ENCODE results near the gene GGA1. TPM values are rescaled to one million over a fixed set of nuclear protein-coding genes. Genes with fewer than 3 reads are reported as not detected.

Gene GGA1
- total RNA-seq, 1 donor from 2014 or later, result 56.1 TPM

GRCh38 chr22:37677493-37677974, 68.9 kb downstream of the GGA1 start:
- peak overlapping the region; percentile 81 for H3K4me3 Mint-ChIP-seq (ENCODE audit: unreplicated experiment)
- H3K9me3 Mint-ChIP-seq (ENCODE audit: unreplicated experiment), result no peaks in the 10 kb centered on the region
- no peak for TF ChIP-seq CTCF (IDR thresholded peaks at IDR 0.05)
- no peak for DNase-seq (ENCODE audit: extremely low spot score, unreplicated experiment)
- H3K36me3 Mint-ChIP-seq (ENCODE audit: unreplicated experiment), result peaks cover 10% of the 10 kb centered on the region
- no peaks in the 10 kb centered on the region for H3K27me3 Mint-ChIP-seq (ENCODE audit: unreplicated experiment)
- peak overlapping the region; percentile 91 for H3K27ac Mint-ChIP-seq (ENCODE audit: unreplicated experiment)
- H3K4me1 Mint-ChIP-seq (ENCODE audit: unreplicated experiment), result peaks cover 49% of the 10 kb centered on the region

GRCh38 chr22:37678372-37678771, 69.7 kb downstream of the GGA1 start:
- no peak for TF ChIP-seq CTCF (IDR thresholded peaks at IDR 0.05)
- H3K4me1 Mint-ChIP-seq (ENCODE audit: unreplicated experiment), result peaks cover 49% of the 10 kb centered on the region
- H3K4me3 Mint-ChIP-seq (ENCODE audit: unreplicated experiment), result no peak overlapping the region

GRCh38 chr22:37679670-37680069, 71.0 kb downstream of the GGA1 start:
- Mint-ChIP-seq H3K9me3 (ENCODE audit: unreplicated experiment) (no peaks in the 10 kb centered on the region), H3K4me1 (ENCODE audit: unreplicated experiment) (peaks cover 41% of the 10 kb centered on the region), H3K4me3 (ENCODE audit: unreplicated experiment) (peak overlapping the region; percentile 57), H3K36me3 (ENCODE audit: unreplicated experiment) (peaks cover 10% of the 10 kb centered on the region), H3K27me3 (ENCODE audit: unreplicated experiment) (no peaks in the 10 kb centered on the region), H3K27ac (ENCODE audit: unreplicated experiment) (peak overlapping the region; percentile 38)
- DNase-seq (ENCODE audit: extremely low spot score, unreplicated experiment), result no peak
- no peak for TF ChIP-seq CTCF (IDR thresholded peaks at IDR 0.05)

More at GRCh38 chr22:37678372-37678771, 69.7 kb downstream of the GGA1 start:
- Mint-ChIP-seq H3K36me3 (ENCODE audit: unreplicated experiment) (peaks cover 10% of the 10 kb centered on the region), H3K27me3 (ENCODE audit: unreplicated experiment) (no peaks in the 10 kb centered on the region), H3K9me3 (ENCODE audit: unreplicated experiment) (no peaks in the 10 kb centered on the region), H3K27ac (ENCODE audit: unreplicated experiment) (no peak overlapping the region)
- no peak for DNase-seq (ENCODE audit: extremely low spot score, unreplicated experiment)

GRCh38 chr22:37680191-37680851, 71.7 kb downstream of the GGA1 start:
- Mint-ChIP-seq H3K4me1 (ENCODE audit: unreplicated experiment) (peaks cover 34% of the 10 kb centered on the region), H3K4me3 (ENCODE audit: unreplicated experiment) (no peak overlapping the region), H3K27me3 (ENCODE audit: unreplicated experiment) (no peaks in the 10 kb centered on the region), H3K9me3 (ENCODE audit: unreplicated experiment) (no peaks in the 10 kb centered on the region), H3K36me3 (ENCODE audit: unreplicated experiment) (peaks cover 10% of the 10 kb centered on the region), H3K27ac (ENCODE audit: unreplicated experiment) (peak overlapping the region; percentile 50)
- no peak for DNase-seq (ENCODE audit: extremely low spot score, unreplicated experiment)
- TF ChIP-seq CTCF (IDR thresholded peaks at IDR 0.05), result no peak

GRCh38 chr22:37681001-37681424, 72.4 kb downstream of the GGA1 start:
- no peak for DNase-seq (ENCODE audit: extremely low spot score, unreplicated experiment)
- Mint-ChIP-seq H3K27ac (ENCODE audit: unreplicated experiment) (peak overlapping the region; percentile 50), H3K4me3 (ENCODE audit: unreplicated experiment) (no peak overlapping the region), H3K27me3 (ENCODE audit: unreplicated experiment) (no peaks in the 10 kb centered on the region), H3K36me3 (ENCODE audit: unreplicated experiment) (peaks cover 10% of the 10 kb centered on the region), H3K9me3 (ENCODE audit: unreplicated experiment) (no peaks in the 10 kb centered on the region), H3K4me1 (ENCODE audit: unreplicated experiment) (peaks cover 32% of the 10 kb centered on the region)
- TF ChIP-seq CTCF (IDR thresholded peaks at IDR 0.05), result no peak

All from osteocyte (in vitro differentiated cells).